HepG2 (cell line): ENCODE measurements around the gene MAPK14. TPM values are rescaled to one million over a fixed set of nuclear protein-coding genes. Genes with fewer than 3 reads are reported as not detected.

Experiments used
- ATF5 ChIP-seq: sonication (generic); formaldehyde crosslinking; IDR thresholded peaks from 2 replicates; pipeline ENCODE4 v1.4.0; 2020; ENCODE audit warnings: mild to moderate bottlenecking, low read depth, missing genetic modification reagents
- BHLHE40 ChIP-seq: IDR thresholded peaks from 2 replicates; pipeline ENCODE4 v1.6.1; 2011; ENCODE audit warnings: low read length, improper control_type of control experiment
- HNF4A ChIP-seq: sonication (generic); formaldehyde crosslinking; IDR thresholded peaks from 2 replicates; pipeline ENCODE4 v1.4.0; 2020; ENCODE audit warnings: missing genetic modification reagents
- JUN ChIP-seq: sonication (generic); formaldehyde crosslinking; IDR thresholded peaks from 2 replicates; pipeline ENCODE4 v1.4.0; 2020; ENCODE audit warnings: mild to moderate bottlenecking, missing genetic modification reagents
- KDM1A ChIP-seq: IDR thresholded peaks from 2 replicates; pipeline ENCODE4 v1.6.1; 2016; ENCODE audit warnings: missing compliant biosample characterization
- MAZ ChIP-seq, 2 experiments: sonication (generic) in 1 of 2; formaldehyde crosslinking in 1 of 2; IDR thresholded peaks; 2 replicates each; pipeline versions ENCODE4 v1.5.0 to v1.6.1; 2012 to 2020; ENCODE audit warnings: low read depth in 2 of 2, mild to moderate bottlenecking in 2 of 2, borderline replicate concordance in 1 of 2, improper control_type of control experiment in 1 of 2, low read length in 1 of 2, missing genetic modification reagents in 1 of 2, moderate library complexity in 1 of 2
- MEF2D ChIP-seq: sonication (generic); formaldehyde crosslinking; IDR thresholded peaks from 2 replicates; pipeline ENCODE4 v1.5.1; 2020; ENCODE audit warnings: mild to moderate bottlenecking, missing genetic modification reagents
- NFKBIZ ChIP-seq: IDR thresholded peaks from 2 replicates; pipeline ENCODE4 v1.6.1; 2018; ENCODE audit warnings: missing genetic modification reagents, missing compliant biosample characterization
- RXRA ChIP-seq: sonication (generic); formaldehyde crosslinking; IDR thresholded peaks from 2 replicates; pipeline ENCODE4 v1.5.1; 2020; ENCODE audit warnings: missing genetic modification reagents
- SAP130 ChIP-seq: IDR thresholded peaks from 2 replicates; pipeline ENCODE4 v1.6.1; 2016; ENCODE audit warnings: low read depth
- SMC3 ChIP-seq: IDR thresholded peaks from 2 replicates; pipeline ENCODE4 v1.6.1; 2011; ENCODE audit warnings: low read length, improper control_type of control experiment
- ZNF12 ChIP-seq: sonication (generic); formaldehyde crosslinking; IDR thresholded peaks from 2 replicates; pipeline ENCODE4 v1.5.0; 2020; ENCODE audit warnings: missing genetic modification reagents
- ZNF18 ChIP-seq: sonication (generic); formaldehyde crosslinking; IDR thresholded peaks from 2 replicates; pipeline ENCODE4 v1.8.0; 2022; ENCODE audit warnings: mild to moderate bottlenecking, missing genetic modification reagents; ENCODE audit not compliant: insufficient replicate concordance
- ZNF205 ChIP-seq: IDR thresholded peaks from 2 replicates; pipeline ENCODE4 v1.6.1; 2018; ENCODE audit warnings: missing biosample characterization, missing genetic modification reagents
- ZNF343 ChIP-seq: sonication (generic); formaldehyde crosslinking; IDR thresholded peaks from 2 replicates; pipeline ENCODE4 v1.4.0; 2020; ENCODE audit warnings: mild to moderate bottlenecking, missing genetic modification reagents
- ZNF562 ChIP-seq: sonication (generic); formaldehyde crosslinking; IDR thresholded peaks from 2 replicates; pipeline ENCODE4 v1.8.0; 2022; ENCODE audit warnings: missing genetic modification reagents, borderline replicate concordance
- ZNF614 ChIP-seq: IDR thresholded peaks from 2 replicates; pipeline ENCODE4 v1.6.1; 2018; ENCODE audit warnings: missing biosample characterization, missing genetic modification reagents, inconsistent platforms, borderline replicate concordance
- ZNF646 ChIP-seq: sonication (generic); formaldehyde crosslinking; IDR thresholded peaks from 2 replicates; pipeline ENCODE4 v1.9.0; 2021; ENCODE audit warnings: mild to moderate bottlenecking, missing genetic modification reagents
- ZSCAN29 ChIP-seq: sonication (generic); formaldehyde crosslinking; conservative IDR thresholded peaks from 2 replicates; pipeline ENCODE4 v1.4.0; 2020; ENCODE audit warnings: mild to moderate bottlenecking, missing genetic modification reagents
- ZSCAN31 ChIP-seq: sonication (generic); formaldehyde crosslinking; IDR thresholded peaks from 2 replicates; pipeline ENCODE4 v1.5.0; 2020; ENCODE audit warnings: low read depth, mild to moderate bottlenecking, missing genetic modification reagents
- polyA plus RNA-seq, 8 experiments: library from polyadenylated mRNA; depleted of rRNA in 3 of 8; stranded (reverse) in 7 of 8; unstranded in 1 of 8; fragments of >200 nt; fragmentation: Illumina TruSeq in 4 of 8; extraction: Trizol in 4 of 8; gene quantifications; 2 replicates each; pipeline versions ENCODE4 v1.2.1 to v1.2.3, GENCODE V29; 2011 to 2016; ENCODE audit warnings: low read depth in 4 of 8, missing spikeins in 1 of 8, mixed read lengths in 1 of 8; ENCODE audit not compliant: insufficient read depth in 1 of 8
- total RNA-seq, 5 experiments: library from RNA; depleted of rRNA; stranded (reverse); fragments of >200 nt; fragmentation: Illumina TruSeq; extraction: Trizol; gene quantifications; 2 replicates each; pipeline ENCODE4 v1.2.3, GENCODE V29; 2016; ENCODE audit warnings: low read depth in 1 of 5

Gene MAPK14
- total and polyA plus RNA-seq, 2 of the 13 experiments (the other 11 are each of a cell fraction or from before 2014, with no cell fraction given) = 66.3 to 67.3 TPM

GRCh38 chr6:36123270-36124139 lies 95.9 kb downstream of the MAPK14 start (continued):
- TF ChIP-seq HNF4A = no peak
- no peak for TF ChIP-seq JUN (CRISPR knock-in tag)
- TF ChIP-seq ZNF205 (CRISPR knock-in tag) = no peak
- no peak for TF ChIP-seq ZNF562
- TF ChIP-seq ZNF12 = no peak
- no peak for TF ChIP-seq MEF2D (CRISPR knock-in tag)
- no peak for TF ChIP-seq ZNF614
- no peak; the same call in 1 of the 2 replicates for TF ChIP-seq ZSCAN29 (CRISPR knock-in tag)
- no peak for TF ChIP-seq BHLHE40
- no peak for TF ChIP-seq RXRA
- peak; percentile 68; the same call in 1 of the 2 replicates for TF ChIP-seq MAZ (IDR thresholded peaks at IDR 0.05; ENCODE audit: borderline replicate concordance, low read depth, low read length)
- peak; percentile 70; the same call in 1 of the 2 replicates for TF ChIP-seq MAZ (CRISPR knock-in tag; IDR thresholded peaks at IDR 0.05; ENCODE audit: low read depth)
- TF ChIP-seq KDM1A (CRISPR knock-in tag) = 0 out of 2 replicates have a peak, but pooled peaks have one; percentile 39
- TF ChIP-seq SMC3 = peak; percentile 74
- TF ChIP-seq SAP130 (CRISPR knock-in tag) = peak; percentile 37; the same call in 1 of the 2 replicates
- TF ChIP-seq NFKBIZ = no peak
- no peak for TF ChIP-seq ZSCAN31 (CRISPR knock-in tag)
- TF ChIP-seq ZNF18 = no peak
- TF ChIP-seq ATF5 (CRISPR knock-in tag) = no peak
- TF ChIP-seq ZNF646 = no peak
- no peak for TF ChIP-seq ZNF343 (CRISPR knock-in tag)
